Measurements from ENCODE around the gene ZCCHC18. TPM values are rescaled to one million over a fixed set of nuclear protein-coding genes. Genes with fewer than 3 reads are reported as not detected.
"Not testable (repeated sequence)": the region's sequence is repeated elsewhere in the genome, so short reads cannot be mapped to it uniquely, and the experiment has no call there.

The ZCCHC18 gene
- total and polyA plus RNA-seq, 10 donors: 2.0 to 18.6 (median 5.1) TPM

DNA sequence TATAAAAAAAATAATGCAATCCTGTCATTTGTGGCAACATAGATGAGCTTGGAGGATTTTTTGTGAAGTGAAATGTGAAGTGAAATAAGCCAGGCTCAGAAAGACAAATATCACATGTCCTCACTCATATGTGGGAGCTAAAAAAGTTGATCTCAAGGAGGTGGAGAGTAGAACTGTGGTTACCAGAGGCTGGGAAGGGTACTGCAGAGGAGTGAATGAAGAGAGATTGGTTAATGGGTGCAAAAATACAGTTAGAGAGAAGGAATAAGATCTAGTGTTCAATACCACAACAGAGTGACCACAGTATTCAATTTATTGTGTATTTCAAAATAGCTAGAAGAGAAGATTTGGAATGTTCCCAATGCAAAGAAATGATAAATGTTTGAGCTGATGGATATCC is 13.4 kb upstream of the ZCCHC18 start:
- no peaks in the 10 kb centered on the region for H3K36me3 ChIP-seq
- no peak for DNase-seq
- TF ChIP-seq POLR2A (IDR thresholded peaks at IDR 0.05) (no peak), POLR2AphosphoS5 (IDR thresholded peaks at IDR 0.05) (no peak)
- TF ChIP-seq, protein P1, sequence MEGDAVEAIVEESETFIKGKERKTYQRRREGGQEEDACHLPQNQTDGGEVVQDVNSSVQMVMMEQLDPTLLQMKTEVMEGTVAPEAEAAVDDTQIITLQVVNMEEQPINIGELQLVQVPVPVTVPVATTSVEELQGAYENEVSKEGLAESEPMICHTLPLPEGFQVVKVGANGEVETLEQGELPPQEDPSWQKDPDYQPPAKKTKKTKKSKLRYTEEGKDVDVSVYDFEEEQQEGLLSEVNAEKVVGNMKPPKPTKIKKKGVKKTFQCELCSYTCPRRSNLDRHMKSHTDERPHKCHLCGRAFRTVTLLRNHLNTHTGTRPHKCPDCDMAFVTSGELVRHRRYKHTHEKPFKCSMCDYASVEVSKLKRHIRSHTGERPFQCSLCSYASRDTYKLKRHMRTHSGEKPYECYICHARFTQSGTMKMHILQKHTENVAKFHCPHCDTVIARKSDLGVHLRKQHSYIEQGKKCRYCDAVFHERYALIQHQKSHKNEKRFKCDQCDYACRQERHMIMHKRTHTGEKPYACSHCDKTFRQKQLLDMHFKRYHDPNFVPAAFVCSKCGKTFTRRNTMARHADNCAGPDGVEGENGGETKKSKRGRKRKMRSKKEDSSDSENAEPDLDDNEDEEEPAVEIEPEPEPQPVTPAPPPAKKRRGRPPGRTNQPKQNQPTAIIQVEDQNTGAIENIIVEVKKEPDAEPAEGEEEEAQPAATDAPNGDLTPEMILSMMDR (IDR thresholded peaks at IDR 0.05 in 8 of 11, conservative IDR thresholded peaks at IDR 0.05 in 3 of 11): no peak
- H3K27me3 ChIP-seq (replicated peaks in 1 of 7): peaks cover 0 to 7% (median 3%) of the 10 kb centered on the region in 7 donors
- H3K9me3 ChIP-seq: no peaks in the 10 kb centered on the region
- H3K27ac ChIP-seq: no peak overlapping the region
- peaks cover 0 to 2% (median 0%) of the 10 kb centered on the region in 6 donors for H3K4me1 ChIP-seq
- intact Hi-C loops (cut with DNase I; ENCODE audit: low total_unique reads): no loop called here
- H3K4me3 ChIP-seq: no peak overlapping the region

DNA sequence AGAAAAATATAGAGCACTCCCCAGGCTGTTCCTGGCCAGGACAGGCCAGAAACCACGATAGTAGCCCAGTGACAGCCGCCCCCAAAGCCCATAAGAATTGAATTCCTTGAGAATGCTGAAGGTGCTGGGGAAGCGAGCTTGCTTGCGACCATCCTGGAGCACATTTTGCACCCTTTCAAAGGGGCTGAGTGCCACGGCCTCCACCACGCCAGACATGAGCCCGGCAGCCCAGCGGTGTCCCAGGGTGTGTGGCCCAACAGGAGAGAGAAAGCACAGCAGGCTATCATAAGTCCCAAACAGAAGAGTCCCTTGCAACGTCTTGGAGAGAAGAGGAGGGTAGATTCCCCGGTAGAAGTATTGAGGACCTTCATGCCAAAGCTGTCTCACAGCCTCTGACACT is 7.6 kb upstream of the ZCCHC18 start:
- 70 to 94% (median 94%) methylated on average over 8 to 10 of the region's 10 CpGs for WGBS, 5 donors
- H3K27ac ChIP-seq: no peak overlapping the region
- H3K27me3 ChIP-seq (replicated peaks in 1 of 7): peaks cover 0 to 7% (median 0%) of the 10 kb centered on the region in 7 donors
- H3K4me1 ChIP-seq: peaks cover 0 to 4% (median 0%) of the 10 kb centered on the region in 6 donors
- no peak for DNase-seq
- no peaks in the 10 kb centered on the region for H3K9me3 ChIP-seq
- intact Hi-C loops (cut with DNase I; ENCODE audit: low total_unique reads): no loop called here
- H3K36me3 ChIP-seq: peaks cover 0 to 3% (median 0%) of the 10 kb centered on the region in 6 donors
- H3K4me3 ChIP-seq: no peak overlapping the region
- TF ChIP-seq POLR2AphosphoS5 (IDR thresholded peaks at IDR 0.05) (no peak), POLR2A (IDR thresholded peaks at IDR 0.05) (no peak)
- TF ChIP-seq, protein P1 (IDR thresholded peaks at IDR 0.05 in 8 of 11, conservative IDR thresholded peaks at IDR 0.05 in 3 of 11): no peak

DNA sequence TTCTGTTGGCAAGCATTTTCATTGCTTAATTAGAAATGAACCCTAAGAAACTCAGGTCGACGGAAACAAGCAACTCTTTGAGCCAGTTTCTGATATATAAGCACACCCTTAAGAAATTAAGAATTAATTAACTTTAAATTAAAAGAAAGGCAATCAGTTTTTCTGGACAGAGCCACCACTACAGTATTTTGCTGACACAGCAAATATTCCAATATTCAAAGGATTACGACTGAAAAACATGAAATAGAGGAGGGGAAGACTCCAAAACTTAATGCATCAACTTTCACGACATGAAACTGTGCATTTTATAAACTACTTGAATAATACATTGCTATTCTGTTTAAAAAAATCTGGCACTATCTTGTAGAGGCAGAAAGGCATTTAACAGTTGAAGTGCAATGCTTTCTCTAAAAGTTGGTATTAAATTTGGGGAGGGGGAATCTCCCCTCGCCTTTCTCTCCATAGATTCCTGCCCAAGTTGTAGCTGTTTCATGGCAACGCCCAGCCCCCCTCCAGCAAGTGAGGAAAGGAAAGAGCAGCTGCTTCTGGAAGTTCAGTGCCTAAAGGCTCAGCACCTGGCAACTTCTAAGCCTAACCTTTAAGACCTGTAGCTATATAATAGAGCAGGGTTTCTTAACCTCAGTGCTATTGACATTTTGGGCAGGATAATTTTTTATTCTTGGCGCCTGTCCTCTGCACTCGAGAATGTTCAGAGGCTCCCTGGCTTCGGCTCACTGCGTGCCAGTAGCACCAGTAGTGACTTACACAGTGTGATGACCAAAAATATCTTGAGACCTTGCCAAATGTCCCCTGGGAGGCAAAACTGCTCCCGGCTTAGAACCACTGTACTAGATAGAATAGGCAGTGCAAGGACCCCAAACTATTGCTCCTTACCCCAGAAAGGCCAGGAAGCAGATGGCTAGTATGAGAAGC is 6.7 kb upstream of the ZCCHC18 start:
- no peaks in the 10 kb centered on the region for H3K9me3 ChIP-seq
- TF ChIP-seq, protein P1 (IDR thresholded peaks at IDR 0.05 in 8 of 11, conservative IDR thresholded peaks at IDR 0.05 in 3 of 11): no peak
- no peak for TF ChIP-seq POLR2A (IDR thresholded peaks at IDR 0.05)
- no peak for TF ChIP-seq POLR2AphosphoS5 (IDR thresholded peaks at IDR 0.05)
- peaks cover 0 to 3% (median 0%) of the 10 kb centered on the region in 6 donors for H3K36me3 ChIP-seq
- no peak for DNase-seq
- H3K27ac ChIP-seq: no peak overlapping the region
- 68 to 89% (median 84%) methylated on average over 11 of the region's 11 CpGs for WGBS, 5 donors
- peaks cover 0 to 12% (median 0%) of the 10 kb centered on the region in 6 donors for H3K4me1 ChIP-seq
- intact Hi-C loops (cut with DNase I; ENCODE audit: low total_unique reads): no loop called here
- no peak overlapping the region for H3K4me3 ChIP-seq
- peaks cover 0 to 5% (median 0%) of the 10 kb centered on the region in 7 donors for H3K27me3 ChIP-seq (replicated peaks in 1 of 7)

DNA sequence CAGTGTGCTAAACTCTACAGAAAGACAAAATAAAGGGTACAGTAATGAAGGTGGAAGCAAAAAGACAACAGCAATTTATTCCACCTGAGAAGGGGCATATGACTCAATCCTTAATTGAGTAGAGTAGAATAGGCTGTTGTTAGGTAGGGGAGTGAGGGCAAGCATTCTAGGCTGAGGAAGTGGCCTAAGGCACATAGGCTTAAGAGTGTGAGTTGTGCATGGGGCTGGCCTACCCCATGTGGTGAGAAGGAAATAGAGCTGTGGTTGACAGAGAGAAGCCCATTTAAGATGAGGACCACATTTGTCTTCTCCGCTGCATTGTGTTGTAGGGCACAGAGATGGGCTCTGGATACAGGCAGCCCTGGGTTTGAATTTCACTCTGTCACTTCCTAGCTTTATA is 3.4 kb upstream of the ZCCHC18 start:
- H3K9me3 ChIP-seq: no peaks in the 10 kb centered on the region
- TF ChIP-seq POLR2A (IDR thresholded peaks at IDR 0.05) (no peak), POLR2AphosphoS5 (IDR thresholded peaks at IDR 0.05) (no peak)
- TF ChIP-seq, protein P1 (IDR thresholded peaks at IDR 0.05 in 8 of 11, conservative IDR thresholded peaks at IDR 0.05 in 3 of 11): no peak
- peaks cover 0 to 3% (median 0%) of the 10 kb centered on the region in 6 donors for H3K36me3 ChIP-seq
- DNase-seq: no peak
- WGBS, 5 donors: 64 to 94% (median 78%) methylated on average over 1 of the region's 1 CpG
- intact Hi-C loops (cut with DNase I; ENCODE audit: low total_unique reads): no loop called here
- peak overlapping the region in 1 of 8 donors; percentile 31 for H3K27ac ChIP-seq
- peaks cover 0 to 13% (median 3%) of the 10 kb centered on the region in 7 donors for H3K27me3 ChIP-seq (replicated peaks in 1 of 7)
- H3K4me1 ChIP-seq: peaks cover 0 to 35% (median 8%) of the 10 kb centered on the region in 6 donors
- H3K4me3 ChIP-seq: no peak overlapping the region

DNA sequence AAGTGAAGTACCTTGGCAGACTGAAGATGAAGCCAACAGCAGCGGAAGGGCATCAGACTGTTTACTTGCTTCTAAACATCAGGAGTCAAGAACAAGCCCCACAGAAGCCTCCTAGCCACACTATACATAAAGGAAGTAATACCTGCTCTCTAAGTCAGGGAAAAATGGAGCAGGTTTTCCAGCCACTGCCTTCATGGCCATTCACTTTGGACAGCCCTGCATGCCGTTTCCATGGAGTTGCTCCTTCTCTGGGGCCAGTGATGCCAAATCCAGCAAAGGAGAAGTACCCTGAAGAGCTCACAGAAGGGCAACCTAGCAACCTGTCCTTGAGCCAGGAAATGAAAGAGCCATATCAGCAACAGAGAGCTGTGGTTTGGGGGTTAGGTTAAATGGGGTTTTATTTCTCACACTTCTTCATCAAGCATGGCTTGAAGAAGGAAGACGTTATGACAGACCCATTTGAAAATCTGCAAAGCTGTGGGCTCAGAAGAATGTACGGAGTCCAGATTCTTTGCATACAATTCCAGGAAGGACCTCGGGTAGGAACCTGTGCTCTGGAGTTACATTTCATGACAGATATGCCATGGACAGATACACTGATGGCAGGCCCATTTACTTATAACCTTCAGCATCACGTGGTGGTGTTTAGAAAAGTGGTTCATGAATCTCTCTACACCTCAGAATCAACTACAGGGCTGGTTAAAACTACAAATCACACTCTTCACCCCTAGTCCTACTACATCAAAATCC is 1.7 kb upstream of the ZCCHC18 start:
- intact Hi-C loops (cut with DNase I; ENCODE audit: low total_unique reads): not testable (repeated sequence)
- H3K27me3 ChIP-seq (replicated peaks in 1 of 7): peaks cover 0 to 13% (median 3%) of the 10 kb centered on the region in 7 donors

More for the DNA sequence above, 1.7 kb upstream of the ZCCHC18 start:
- not testable (repeated sequence) for H3K36me3 ChIP-seq, DNase-seq, H3K9me3 ChIP-seq
- peak overlapping the region in 4 of 8 donors; percentile 36 to 85 (median 84) for H3K27ac ChIP-seq
- H3K4me3 ChIP-seq: peak overlapping the region in 1 of 8 donors; percentile 75
- H3K4me1 ChIP-seq: peaks cover 0 to 37% (median 10%) of the 10 kb centered on the region in 6 donors
- WGBS, 5 donors: 41 to 62% (median 50%) methylated on average over 5 to 6 of the region's 6 CpGs
